IPS-15b (cell line): ENCODE data around the gene RFESD.

Source experiments
- H3K27me3 ChIP-seq: one replicate; pipeline ENCODE4 v1.6.1; 2013; ENCODE audit warnings: low read length; ENCODE audit not compliant: control insufficient read depth, insufficient read depth
- H3K36me3 ChIP-seq: one replicate; pipeline ENCODE4 v1.6.1; 2013; ENCODE audit warnings: low read length; ENCODE audit not compliant: control insufficient read depth, insufficient read depth
- H3K4me1 ChIP-seq: one replicate; pipeline ENCODE4 v1.6.1; 2013; ENCODE audit warnings: mild to moderate bottlenecking, low read length; ENCODE audit not compliant: control insufficient read depth, insufficient read depth
- H3K4me3 ChIP-seq: one replicate; pipeline ENCODE4 v1.5.1; 2013; ENCODE audit warnings: low read depth, low read length
- H3K9ac ChIP-seq: one replicate; pipeline ENCODE4 v1.6.1; 2013; ENCODE audit warnings: low read depth, mild to moderate bottlenecking, low read length
- H3K9me3 ChIP-seq: one replicate; pipeline ENCODE4 v1.6.1; 2013; ENCODE audit warnings: mild to moderate bottlenecking, low read length; ENCODE audit not compliant: control insufficient read depth, insufficient read depth

RFESD gene

GRCh38 chr5:95619514-95620029 lies 27.0 kb upstream of the RFESD start:
- peaks cover 61% of the 10 kb centered on the region for H3K27me3 ChIP-seq
- H3K4me1 ChIP-seq: peaks cover 5% of the 10 kb centered on the region
- H3K9me3 ChIP-seq: no peaks in the 10 kb centered on the region
- H3K9ac ChIP-seq: no peak overlapping the region
- no peaks in the 10 kb centered on the region for H3K36me3 ChIP-seq
- peak overlapping the region; percentile 64 for H3K4me3 ChIP-seq

GRCh38 chr5:95620030-95620869 lies 26.3 kb upstream of the RFESD start, which contains the start of gene GPR150:
Gene GPR150 (plus strand): TSS chr5:95620087. CDS start chr5:95620276, 189 bp downstream.
- Histone ChIP-seq H3K9ac (no peak within 1 kb of the TSS), H3K27me3 (peaks cover 61% of the 10 kb centered on the region), H3K9me3 (no peaks in the 10 kb centered on the region), H3K4me3 (peak within 1 kb of the TSS; percentile 64), H3K36me3 (no peaks in the 10 kb centered on the region), H3K4me1 (peaks cover 5% of the 10 kb centered on the region)

DNA sequence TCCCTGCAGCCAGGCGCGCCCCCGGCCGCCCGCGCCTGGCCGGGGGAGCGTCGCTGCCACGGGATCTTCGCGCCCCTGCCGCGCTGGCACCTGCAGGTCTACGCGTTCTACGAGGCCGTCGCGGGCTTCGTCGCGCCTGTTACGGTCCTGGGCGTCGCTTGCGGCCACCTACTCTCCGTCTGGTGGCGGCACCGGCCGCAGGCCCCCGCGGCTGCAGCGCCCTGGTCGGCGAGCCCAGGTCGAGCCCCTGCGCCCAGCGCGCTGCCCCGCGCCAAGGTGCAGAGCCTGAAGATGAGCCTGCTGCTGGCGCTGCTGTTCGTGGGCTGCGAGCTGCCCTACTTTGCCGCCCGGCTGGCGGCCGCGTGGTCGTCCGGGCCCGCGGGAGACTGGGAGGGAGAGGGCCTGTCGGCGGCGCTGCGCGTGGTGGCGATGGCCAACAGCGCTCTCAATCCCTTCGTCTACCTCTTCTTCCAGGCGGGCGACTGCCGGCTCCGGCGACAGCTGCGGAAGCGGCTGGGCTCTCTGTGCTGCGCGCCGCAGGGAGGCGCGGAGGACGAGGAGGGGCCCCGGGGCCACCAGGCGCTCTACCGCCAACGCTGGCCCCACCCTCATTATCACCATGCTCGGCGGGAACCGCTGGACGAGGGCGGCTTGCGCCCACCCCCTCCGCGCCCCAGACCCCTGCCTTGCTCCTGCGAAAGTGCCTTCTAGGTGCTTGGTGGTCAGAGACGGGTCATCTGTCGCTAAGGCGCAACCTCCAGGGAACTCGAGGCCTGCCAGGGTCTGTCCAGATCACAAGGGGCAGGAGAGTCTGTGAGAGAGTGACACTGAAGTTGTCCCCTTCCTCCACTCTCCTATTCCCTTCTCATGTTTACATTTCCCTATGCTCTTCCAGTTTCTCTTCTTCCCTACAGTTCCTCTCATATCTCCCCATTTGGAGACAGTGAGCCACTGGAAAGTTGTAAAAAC lies 25.4 kb upstream of the RFESD start:
- Histone ChIP-seq H3K27me3 (peaks cover 61% of the 10 kb centered on the region), H3K4me1 (peaks cover 5% of the 10 kb centered on the region), H3K4me3 (peak overlapping the region; percentile 64), H3K36me3 (no peaks in the 10 kb centered on the region), H3K9me3 (no peaks in the 10 kb centered on the region), H3K9ac (no peak overlapping the region)

DNA sequence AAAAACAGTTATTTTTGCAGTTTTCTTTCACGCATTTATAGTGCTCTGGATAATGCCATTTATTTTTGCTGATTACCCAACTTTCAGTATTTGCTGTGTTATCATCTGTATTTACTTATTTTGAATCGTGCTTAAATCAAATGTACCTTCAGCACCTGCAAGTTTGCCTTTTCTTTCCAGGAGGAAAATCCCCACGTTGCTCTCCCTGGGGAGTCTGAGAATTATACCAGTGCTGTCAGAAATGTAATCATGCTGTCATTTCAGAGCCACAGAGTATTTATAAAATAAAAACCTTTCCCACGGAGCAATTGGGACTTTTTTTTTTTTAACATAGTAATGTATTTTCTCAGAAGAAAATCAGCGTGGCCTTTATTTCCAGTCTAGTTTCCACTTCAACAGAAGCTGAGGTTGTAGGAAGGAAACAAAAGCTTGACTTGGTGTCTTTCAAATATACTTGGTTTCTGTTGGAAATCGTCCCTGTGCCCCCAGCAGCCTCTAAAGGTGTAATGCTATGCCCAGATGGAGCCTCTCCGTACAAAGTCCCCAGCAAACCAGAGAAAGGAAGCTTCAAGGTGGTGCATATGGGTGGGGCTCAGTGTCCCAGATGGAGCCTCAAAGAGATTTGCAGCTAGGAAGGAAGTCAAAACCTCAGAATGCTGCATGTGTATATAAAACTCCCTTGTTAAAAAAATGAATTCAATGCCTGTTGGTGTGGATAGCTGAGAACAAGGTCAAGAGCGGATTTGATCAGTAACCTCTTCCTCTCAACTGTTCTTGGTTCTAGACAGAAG lies 24.5 kb upstream of the RFESD start:
- Histone ChIP-seq H3K9ac (no peak overlapping the region), H3K4me1 (peaks cover 5% of the 10 kb centered on the region), H3K9me3 (no peaks in the 10 kb centered on the region), H3K27me3 (peaks cover 60% of the 10 kb centered on the region), H3K36me3 (no peaks in the 10 kb centered on the region), H3K4me3 (peak overlapping the region; percentile 64)

DNA sequence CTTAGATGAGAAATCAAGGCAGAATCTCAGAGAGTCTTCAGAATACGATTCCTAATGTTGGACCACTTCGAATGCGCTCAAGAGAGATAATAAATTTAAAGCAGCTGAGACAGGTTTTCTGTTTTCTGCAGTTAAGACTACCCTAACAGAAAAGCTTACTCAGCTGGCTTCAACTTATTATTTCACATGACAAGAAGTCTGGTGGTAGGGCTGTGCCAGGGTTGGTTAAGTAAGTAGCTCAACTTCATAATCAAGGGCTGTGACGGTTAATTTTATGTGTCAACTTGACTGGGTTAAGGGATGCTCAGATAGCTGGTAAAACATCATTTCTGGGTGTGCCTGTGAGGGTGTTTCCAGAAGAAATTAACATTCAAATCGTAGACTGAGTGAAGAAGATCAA lies 22.9 kb upstream of the RFESD start:
- peaks cover 5% of the 10 kb centered on the region for H3K4me1 ChIP-seq
- H3K4me3 ChIP-seq: no peak overlapping the region
- H3K9me3 ChIP-seq: peaks cover 6% of the 10 kb centered on the region
- H3K9ac ChIP-seq: no peak overlapping the region
- no peaks in the 10 kb centered on the region for H3K36me3 ChIP-seq
- H3K27me3 ChIP-seq: peaks cover 48% of the 10 kb centered on the region

GRCh38 chr5:95624368-95624767 lies 22.2 kb upstream of the RFESD start:
- Histone ChIP-seq H3K27me3 (peaks cover 42% of the 10 kb centered on the region), H3K4me3 (no peak overlapping the region), H3K9me3 (peaks cover 10% of the 10 kb centered on the region), H3K9ac (no peak overlapping the region), H3K4me1 (peaks cover 2% of the 10 kb centered on the region), H3K36me3 (no peaks in the 10 kb centered on the region)

DNA sequence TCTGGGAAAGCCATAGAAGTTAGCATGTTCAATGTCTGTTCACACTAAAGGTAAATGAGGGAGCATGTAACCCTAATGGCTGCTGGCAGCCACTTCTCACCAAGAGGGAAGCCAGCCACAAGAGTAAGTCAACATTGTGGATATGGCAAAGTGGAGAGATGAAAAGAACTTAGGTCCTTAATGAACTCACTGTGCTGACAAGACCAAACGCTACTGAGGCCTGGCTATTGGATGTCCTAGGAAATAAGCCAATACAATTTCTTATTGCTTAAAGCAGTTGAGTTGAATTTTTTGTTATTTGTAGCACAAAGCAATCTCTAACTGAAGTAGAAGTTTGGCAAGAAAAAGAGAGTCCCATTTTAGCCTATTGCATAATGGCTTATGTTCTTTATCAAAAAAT lies 19.9 kb upstream of the RFESD start:
- no peak overlapping the region for H3K9ac ChIP-seq
- no peak overlapping the region for H3K4me3 ChIP-seq
- H3K9me3 ChIP-seq: peaks cover 10% of the 10 kb centered on the region
- H3K27me3 ChIP-seq: peaks cover 22% of the 10 kb centered on the region
- H3K4me1 ChIP-seq: no peaks in the 10 kb centered on the region
- H3K36me3 ChIP-seq: no peaks in the 10 kb centered on the region

GRCh38 chr5:95627971-95628810 lies 18.4 kb upstream of the RFESD start:
- peaks cover 10% of the 10 kb centered on the region for H3K9me3 ChIP-seq
- H3K9ac ChIP-seq: no peak overlapping the region
- H3K4me1 ChIP-seq: no peaks in the 10 kb centered on the region
- no peak overlapping the region for H3K4me3 ChIP-seq
- no peaks in the 10 kb centered on the region for H3K36me3 ChIP-seq
- H3K27me3 ChIP-seq: peaks cover 7% of the 10 kb centered on the region

DNA sequence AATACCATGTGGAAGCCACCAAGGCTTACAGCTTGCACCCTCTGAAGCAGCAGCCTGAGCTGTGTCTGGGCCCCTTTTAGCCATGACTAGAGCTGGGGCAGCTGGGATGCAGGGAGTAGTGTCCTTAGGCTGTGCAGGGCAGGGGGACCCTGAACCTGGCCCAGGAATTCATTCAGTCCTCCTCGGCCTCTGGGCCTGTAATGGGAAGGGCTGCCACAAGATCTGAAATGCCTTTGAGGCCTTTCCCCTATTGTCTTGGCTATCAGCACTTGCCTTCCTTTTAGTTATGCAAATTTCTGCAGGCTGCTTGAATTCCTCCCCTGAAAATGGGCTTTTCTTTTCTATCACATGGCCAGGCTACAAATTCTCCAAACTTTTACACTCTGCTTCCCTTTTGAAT lies 17.6 kb upstream of the RFESD start:
- Histone ChIP-seq H3K27me3 (no peaks in the 10 kb centered on the region), H3K9ac (no peak overlapping the region), H3K4me3 (no peak overlapping the region), H3K4me1 (no peaks in the 10 kb centered on the region), H3K9me3 (peaks cover 10% of the 10 kb centered on the region), H3K36me3 (no peaks in the 10 kb centered on the region)

DNA sequence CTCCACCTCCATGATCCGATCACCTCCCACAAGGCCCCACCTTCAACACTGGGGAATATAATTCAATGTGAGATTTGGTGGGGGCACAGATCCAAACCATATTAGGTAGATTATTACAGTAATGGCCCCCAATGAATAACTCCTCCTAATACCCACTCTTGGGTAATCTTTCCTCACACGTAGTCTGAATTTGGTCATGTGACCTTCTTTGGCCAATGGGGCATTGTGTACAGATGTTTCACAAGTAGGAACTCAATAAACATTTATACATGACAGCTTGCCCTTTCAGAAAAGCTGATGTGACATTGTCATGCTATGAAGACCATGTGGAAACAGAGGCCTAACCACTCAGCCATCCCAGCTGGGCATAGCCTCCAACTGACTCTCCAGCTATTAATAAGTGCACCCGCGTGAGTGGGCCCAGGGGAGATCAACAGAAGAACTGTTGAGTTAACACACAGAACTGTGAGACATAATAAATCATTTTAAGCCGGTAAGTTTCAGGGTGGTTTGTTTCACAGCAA lies 16.1 kb upstream of the RFESD start:
- Histone ChIP-seq H3K4me3 (no peak overlapping the region), H3K9me3 (peaks cover 10% of the 10 kb centered on the region), H3K9ac (no peak overlapping the region), H3K27me3 (no peaks in the 10 kb centered on the region), H3K4me1 (no peaks in the 10 kb centered on the region), H3K36me3 (no peaks in the 10 kb centered on the region)
